Measurements from ENCODE around the gene PGBD2.

- TF ChIP-seq POLR2A (IDR thresholded peaks at IDR 0.05) (no peak), CTCF (IDR thresholded peaks at IDR 0.05) (no peak), POLR2AphosphoS5 (IDR thresholded peaks at IDR 0.05) (no peak)
Observed at GRCh38 chr1:248891758-248892157, 14.3 kb upstream of the PGBD2 start.

Measured in breast epithelium (tissue), 3 donors.